Osteoblast (primary cell): Measurements from ENCODE around the gene ZNF385C. TPM values are rescaled to one million over a fixed set of nuclear protein-coding genes. Genes with fewer than 3 reads are reported as not detected.

Experiments used
- DNase-seq: peaks from one replicate; pipeline ENCODE4 v3.0.0; 2011; ENCODE audit warnings: low spot score, mixed read lengths; ENCODE audit not compliant: insufficient read length; ENCODE audit errors: missing footprints
- H2AFZ ChIP-seq: 2 replicates; pipeline ENCODE4 v1.6.0; 2011; ENCODE audit warnings: mild to moderate bottlenecking, low read length
- H3K27ac ChIP-seq: 2 replicates; pipeline ENCODE4 v1.5.1; 2011; ENCODE audit warnings: mild to moderate bottlenecking, low read depth, low read length, moderate library complexity
- H3K27me3 ChIP-seq: 2 replicates; pipeline ENCODE4 v1.6.0; 2012; ENCODE audit warnings: mild to moderate bottlenecking, control low read depth, inconsistent platforms, low read length, moderate library complexity; ENCODE audit not compliant: insufficient read depth
- H3K36me3 ChIP-seq: 2 replicates; pipeline ENCODE4 v1.5.1; 2011; ENCODE audit warnings: mild to moderate bottlenecking, low read length, control low read depth, moderate library complexity; ENCODE audit not compliant: insufficient read depth
- H3K4me1 ChIP-seq: 2 replicates; pipeline ENCODE4 v1.5.1; 2011; ENCODE audit warnings: mild to moderate bottlenecking, low read length, control low read depth, moderate library complexity; ENCODE audit not compliant: insufficient read depth
- H3K4me2 ChIP-seq: 2 replicates; pipeline ENCODE4 v1.6.0; 2011; ENCODE audit warnings: mild to moderate bottlenecking, low read length; ENCODE audit not compliant: insufficient read depth
- H3K4me3 ChIP-seq: fragments of 200-600 bp; sonication (generic); 3 replicates; pipeline ENCODE4 v1.5.1; 2012; ENCODE audit warnings: mild to moderate bottlenecking, low read length, inconsistent platforms; ENCODE audit not compliant: insufficient read depth
- H3K79me2 ChIP-seq: 2 replicates; pipeline ENCODE4 v1.6.0; 2012; ENCODE audit warnings: mild to moderate bottlenecking, low read length, control low read depth, inconsistent platforms; ENCODE audit not compliant: insufficient read depth
- H3K9me3 ChIP-seq: 2 replicates; pipeline ENCODE4 v1.5.1; 2011; ENCODE audit warnings: low read depth, low read length, control low read depth
- H4K20me1 ChIP-seq: 2 replicates; pipeline ENCODE4 v1.6.0; 2012; ENCODE audit warnings: mild to moderate bottlenecking, low read length, control low read depth; ENCODE audit not compliant: insufficient read depth
- CTCF ChIP-seq: IDR thresholded peaks from 2 replicates; pipeline ENCODE4 v1.5.1; 2011; ENCODE audit warnings: mild to moderate bottlenecking, low read depth, low read length, moderate library complexity; ENCODE audit errors: extremely low read depth
- total RNA-seq: library from RNA; depleted of rRNA; stranded (reverse); fragments of >200 nt; gene quantifications from 2 replicates; pipeline ENCODE4 v1.2.3, GENCODE V29; 2012

Gene ZNF385C
- total RNA-seq, 1 donor, result not detected

DNA sequence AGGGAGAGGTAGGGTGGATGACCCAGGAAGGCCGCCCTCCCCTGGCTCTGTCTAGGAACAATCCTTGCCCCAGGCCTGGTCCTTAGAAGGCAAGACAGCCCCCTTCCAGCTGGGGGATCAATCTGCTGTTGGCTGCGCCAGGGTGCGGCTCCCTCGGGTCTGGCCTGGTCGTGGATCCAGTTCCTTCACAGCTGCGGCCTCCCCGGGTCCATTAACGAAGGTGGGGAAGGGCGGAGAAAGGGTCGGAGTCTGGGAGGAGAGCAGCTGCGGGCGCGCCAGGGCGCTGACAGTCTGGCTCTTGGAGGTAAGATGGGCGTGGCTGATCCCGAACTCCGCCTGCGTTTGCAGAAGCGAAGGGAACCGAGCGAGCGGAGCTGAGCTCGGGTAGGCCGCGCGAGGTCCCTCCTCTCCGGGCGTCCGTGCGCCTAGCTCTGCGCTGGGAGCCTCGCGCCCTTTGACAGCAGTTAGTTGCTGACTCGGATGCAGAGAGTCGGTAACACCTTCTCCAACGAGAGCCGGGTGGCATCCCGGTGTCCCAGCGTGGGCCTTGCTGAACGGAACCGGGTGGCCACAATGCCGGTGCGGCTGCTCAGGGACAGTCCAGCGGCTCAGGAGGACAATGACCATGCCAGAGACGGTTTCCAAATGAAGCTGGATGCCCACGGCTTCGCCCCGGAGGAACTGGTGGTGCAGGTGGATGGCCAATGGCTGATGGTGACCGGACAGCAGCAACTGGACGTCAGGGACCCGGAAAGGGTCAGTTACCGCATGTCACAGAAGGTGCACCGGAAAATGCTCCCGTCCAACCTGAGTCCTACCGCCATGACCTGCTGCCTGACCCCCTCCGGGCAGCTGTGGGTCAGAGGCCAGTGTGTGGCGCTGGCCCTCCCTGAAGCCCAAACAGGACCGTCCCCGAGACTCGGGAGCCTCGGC is 24.4 kb upstream of the ZNF385C start, which contains the start of gene HSPB9:
HSPB9 (plus strand) TSS at position 434 of the 933 bp plus-strand sequence; CDS start at position 481, 47 bp downstream.
- peaks cover 33% of the 10 kb centered on the region for H3K36me3 ChIP-seq
- no peak within 1 kb of the TSS for H2AFZ ChIP-seq

DNA sequence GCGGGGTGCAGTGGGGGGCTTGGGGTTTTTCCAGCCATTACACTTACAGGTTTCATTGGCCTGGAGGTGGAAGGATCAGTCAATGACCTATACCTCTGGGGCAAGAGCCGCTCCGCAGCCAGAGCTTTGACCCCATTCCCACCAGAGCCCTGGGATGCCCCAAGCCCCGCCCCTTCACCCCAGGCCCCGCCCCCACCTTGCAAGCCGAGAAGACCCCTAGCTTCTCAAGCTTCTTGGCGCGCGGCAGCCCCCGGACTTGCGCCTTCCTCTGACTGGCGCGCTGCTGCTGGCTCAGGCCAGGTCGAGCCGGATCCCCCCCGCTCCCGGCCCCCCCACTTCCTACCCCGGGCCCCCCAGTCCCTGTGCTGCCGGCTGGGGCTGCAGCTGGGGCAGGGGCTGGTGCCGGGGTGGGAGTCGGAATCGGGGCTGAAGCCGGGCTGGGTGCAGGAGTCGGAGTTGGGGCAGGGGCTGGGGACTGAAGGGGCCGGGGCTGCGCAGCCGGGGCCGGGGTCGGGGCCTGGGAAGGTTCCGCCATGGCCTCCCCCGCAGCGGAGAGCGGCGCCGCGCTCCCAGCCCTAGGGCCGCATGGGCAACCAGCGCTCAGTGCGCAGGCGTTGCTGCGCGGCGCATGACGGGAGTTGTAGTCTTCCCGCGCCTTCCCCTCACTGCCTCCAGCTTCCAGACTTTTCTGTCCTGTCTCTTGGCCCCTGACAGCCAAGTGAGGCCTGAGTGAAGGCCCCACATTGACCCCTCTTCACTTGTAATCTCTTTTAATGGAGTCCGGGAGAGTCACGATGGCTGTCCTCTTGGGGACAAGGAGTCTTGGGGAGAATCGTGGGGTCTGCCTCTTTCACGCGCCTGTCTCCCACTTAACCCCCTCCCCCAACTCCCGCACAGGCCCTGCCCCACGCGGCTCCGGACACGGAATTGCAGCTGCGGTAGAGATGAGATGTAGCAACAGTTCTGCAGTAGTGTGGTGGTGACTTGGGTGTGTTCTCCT is 22.8 kb upstream of the ZNF385C start, which contains the start of gene KAT2A:
KAT2A (minus strand) TSS at position 598 of the 1,000 bp plus-strand sequence; CDS start at position 535, 63 bp downstream.
- no peak within 1 kb of the TSS for H3K27ac ChIP-seq
- DNase-seq, result peak; percentile 100
- peaks cover 9% of the 10 kb centered on the region for H3K4me1 ChIP-seq
- no peaks in the 10 kb centered on the region for H3K27me3 ChIP-seq
- H4K20me1 ChIP-seq, result peaks cover 6% of the 10 kb centered on the region
- H2AFZ ChIP-seq, result peak within 1 kb of the TSS; percentile 54
- peaks cover 32% of the 10 kb centered on the region for H3K36me3 ChIP-seq
- peak within 1 kb of the TSS; percentile 75 for H3K4me3 ChIP-seq
- peak within 1 kb of the TSS; percentile 76 for H3K4me2 ChIP-seq
- H3K79me2 ChIP-seq, result peaks cover 3% of the 10 kb centered on the region
- no peaks in the 10 kb centered on the region for H3K9me3 ChIP-seq
- TF ChIP-seq CTCF, result no peak

More for the DNA sequence above, 24.4 kb upstream of the ZNF385C start, which contains the start of gene HSPB9:
- H3K4me1 ChIP-seq, result peaks cover 9% of the 10 kb centered on the region
- H3K4me3 ChIP-seq, result no peak within 1 kb of the TSS
- DNase-seq, result peak; percentile 69
- TF ChIP-seq CTCF, result no peak
- no peaks in the 10 kb centered on the region for H4K20me1 ChIP-seq
- no peak within 1 kb of the TSS for H3K4me2 ChIP-seq
- H3K27me3 ChIP-seq, result no peaks in the 10 kb centered on the region
- peaks cover 3% of the 10 kb centered on the region for H3K79me2 ChIP-seq
- H3K9me3 ChIP-seq, result no peaks in the 10 kb centered on the region
- H3K27ac ChIP-seq, result no peak within 1 kb of the TSS

DNA sequence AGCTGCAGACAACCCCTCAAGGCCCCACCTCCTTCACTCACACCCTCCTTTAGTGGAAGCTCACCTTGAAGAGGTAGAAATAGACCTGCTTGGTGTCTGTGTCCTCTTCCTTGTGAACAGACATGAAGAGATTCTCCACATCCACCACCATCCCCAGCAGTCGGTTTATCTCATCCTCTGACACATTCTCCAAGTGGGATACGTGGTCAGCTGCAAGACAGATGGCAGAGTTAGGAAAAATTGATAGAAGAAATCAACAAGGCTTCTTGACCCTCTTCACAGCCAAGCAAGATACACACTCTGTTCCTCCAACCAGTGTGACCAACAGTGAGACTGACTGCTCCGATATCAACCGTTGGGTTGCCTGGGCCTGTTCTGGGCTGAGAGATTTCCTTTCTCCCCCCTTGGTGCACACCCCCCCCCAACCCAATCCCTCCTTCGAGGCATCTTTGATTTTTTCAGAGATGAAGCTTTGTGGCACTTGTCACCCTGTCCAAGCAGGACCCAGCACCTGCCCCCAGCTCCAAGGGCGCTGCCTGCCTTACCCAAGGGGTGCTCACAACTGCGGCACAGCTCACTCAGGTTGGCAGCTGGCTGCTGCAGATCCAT is 22.0 kb upstream of the ZNF385C start:
- Histone ChIP-seq H2AFZ (no peak overlapping the region), H3K4me1 (peaks cover 9% of the 10 kb centered on the region), H3K36me3 (peaks cover 26% of the 10 kb centered on the region), H3K79me2 (peaks cover 3% of the 10 kb centered on the region), H3K9me3 (no peaks in the 10 kb centered on the region), H3K27ac (no peak overlapping the region), H3K27me3 (no peaks in the 10 kb centered on the region), H3K4me3 (peak overlapping the region; percentile 75), H4K20me1 (peaks cover 6% of the 10 kb centered on the region), H3K4me2 (peak overlapping the region; percentile 76)
- peak; percentile 63 for DNase-seq
- TF ChIP-seq CTCF, result no peak
